ENCODE results near the gene CDHR4.

- TF ChIP-seq CTCF (IDR thresholded peaks at IDR 0.05) (no peak), NFE2L1 (CRISPR knock-in tag; IDR thresholded peaks at IDR 0.05) (no peak), NR2C2 (CRISPR knock-in tag; IDR thresholded peaks at IDR 0.05) (no peak), ATF3 (CRISPR knock-in tag; conservative IDR thresholded peaks at IDR 0.05) (no peak), FOXJ3 (CRISPR knock-in tag; IDR thresholded peaks at IDR 0.05; ENCODE audit: borderline replicate concordance) (no peak), ETV6 (CRISPR knock-in tag; IDR thresholded peaks at IDR 0.05) (no peak), USF1 (CRISPR knock-in tag; IDR thresholded peaks at IDR 0.05) (no peak), ZNF317 (CRISPR knock-in tag; IDR thresholded peaks at IDR 0.05; ENCODE audit: borderline replicate concordance, low read depth) (no peak), FOXP4 (CRISPR knock-in tag; IDR thresholded peaks at IDR 0.05) (no peak), ZNF423 (CRISPR knock-in tag; IDR thresholded peaks at IDR 0.05) (no peak), ZNF512 (CRISPR knock-in tag; IDR thresholded peaks at IDR 0.05; ENCODE audit: borderline replicate concordance) (no peak), GTF2I (CRISPR knock-in tag; conservative IDR thresholded peaks at IDR 0.05) (no peak), ZBTB21 (CRISPR knock-in tag; IDR thresholded peaks at IDR 0.05; ENCODE audit: borderline replicate concordance) (no peak), NR1H2 (CRISPR knock-in tag; IDR thresholded peaks at IDR 0.05) (no peak)
These were observed 42.1 kb upstream of the CDHR4 start for GRCh38 chr3:49841806-49842205.
